Right atrium auricular region (tissue), 2 donors: Measurements from ENCODE around the gene CCNY. TPM values are rescaled to one million over a fixed set of nuclear protein-coding genes. Genes with fewer than 3 reads are reported as not detected.

Source experiments
- DNase-seq: peaks from one replicate; pipeline ENCODE4 v3.0.0-alpha.2; 2019; ENCODE audit warnings: low spot score
- H3K27ac ChIP-seq, 2 donors: fragments of 200-600 bp; sonication (generic); 1 replicate in 1 of 2; 2 replicates in 1 of 2; pipeline ENCODE4 v1.5.1; 2016 to 2019
- H3K27me3 ChIP-seq, 2 donors: fragments of 200-600 bp; sonication (generic); one replicate each; pipeline versions ENCODE4 v1.5.1 to v1.6.0; 2017 to 2019
- H3K36me3 ChIP-seq: fragments of 200-600 bp; sonication (generic); one replicate; pipeline ENCODE4 v1.5.1; 2016
- H3K4me1 ChIP-seq, 2 donors: fragments of 200-600 bp; sonication (generic); one replicate each; pipeline versions ENCODE4 v1.5.1 to v1.6.0; 2017 to 2019
- H3K4me3 ChIP-seq, 2 donors: fragments of 200-600 bp; sonication (generic); 1 replicate in 1 of 2; 2 replicates in 1 of 2; pipeline ENCODE4 v1.5.1; 2017 to 2019; ENCODE audit warnings: mild to moderate bottlenecking in 1 of 2, moderate library complexity in 1 of 2
- H3K9me3 ChIP-seq, 2 donors: fragments of 200-600 bp; sonication (generic); one replicate each; pipeline ENCODE4 v1.5.1; 2019
- CTCF ChIP-seq, 2 donors: fragments of 200-600 bp; sonication (generic); IDR thresholded peaks; one replicate each; pipeline ENCODE4 v1.5.1; 2019; ENCODE audit warnings: antibody characterized with exemption in 2 of 2
- total RNA-seq, 2 donors: library from RNA; depleted of rRNA; stranded (reverse); fragments of >200 nt; gene quantifications; one replicate each; pipeline ENCODE4 v1.1.0, GENCODE V29; 2016

The CCNY gene
- total RNA-seq, 2 donors from 2014 or later: 35.6 to 58.1 TPM

- H3K27ac ChIP-seq: peak overlapping the region; percentile 76 to 84
- no peaks in the 10 kb centered on the region for H3K27me3 ChIP-seq
- H3K36me3 ChIP-seq: no peaks in the 10 kb centered on the region
- peaks cover 0 to 73% of the 10 kb centered on the region in 2 donors for H3K4me1 ChIP-seq
- TF ChIP-seq CTCF (IDR thresholded peaks at IDR 0.05): no peak
- DNase-seq: peak; percentile 76
- H3K9me3 ChIP-seq: no peaks in the 10 kb centered on the region
- no peak overlapping the region for H3K4me3 ChIP-seq
Observed at GRCh38 chr10:35372329-35372728, 36.0 kb downstream of the CCNY start.

DNA sequence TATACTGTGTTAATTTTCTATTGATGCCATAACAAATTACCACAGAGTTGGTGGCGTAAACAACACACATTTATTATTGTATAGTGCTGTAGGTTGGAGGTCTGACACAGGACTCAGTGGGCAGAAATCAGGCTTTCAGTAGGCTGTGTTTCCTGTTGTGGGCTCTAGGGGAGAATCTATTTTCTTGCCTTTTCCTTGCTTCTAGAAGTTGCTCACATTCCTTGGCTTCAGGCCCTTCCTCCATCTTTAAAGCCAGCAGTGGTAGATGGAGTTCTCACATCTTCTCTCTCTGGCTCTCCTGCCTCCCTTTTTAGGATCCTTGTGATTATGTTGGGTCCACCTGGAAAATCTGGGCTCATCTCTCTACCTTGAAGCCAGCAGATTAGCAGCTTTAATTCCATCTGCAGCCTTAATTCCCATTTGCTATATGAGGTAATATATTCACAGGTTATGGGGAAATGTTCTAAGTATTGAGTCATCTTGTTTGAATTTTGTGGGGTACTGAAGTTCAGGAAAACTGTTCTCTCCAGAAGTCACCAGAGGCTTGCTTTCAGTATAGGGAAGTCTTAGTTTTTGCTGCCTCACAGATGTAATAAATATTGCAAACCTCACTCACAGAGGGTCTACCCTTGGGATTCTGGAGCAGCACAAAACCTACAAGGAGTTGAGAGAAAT is 38.9 kb downstream of the CCNY start:
- no peak for TF ChIP-seq CTCF (IDR thresholded peaks at IDR 0.05)
- peaks cover 0 to 69% of the 10 kb centered on the region in 2 donors for H3K4me1 ChIP-seq
- DNase-seq: no peak
- no peak overlapping the region for H3K4me3 ChIP-seq
- no peak overlapping the region for H3K27ac ChIP-seq
- no peaks in the 10 kb centered on the region for H3K27me3 ChIP-seq
- no peaks in the 10 kb centered on the region for H3K9me3 ChIP-seq
- no peaks in the 10 kb centered on the region for H3K36me3 ChIP-seq

GRCh38 chr10:35377050-35377728 is 40.9 kb downstream of the CCNY start:
- DNase-seq: no peak
- peaks cover 0 to 66% of the 10 kb centered on the region in 2 donors for H3K4me1 ChIP-seq
- no peaks in the 10 kb centered on the region for H3K36me3 ChIP-seq
- TF ChIP-seq CTCF (IDR thresholded peaks at IDR 0.05): no peak
- H3K4me3 ChIP-seq: no peak overlapping the region
- H3K9me3 ChIP-seq: no peaks in the 10 kb centered on the region
- no peak overlapping the region for H3K27ac ChIP-seq
- no peaks in the 10 kb centered on the region for H3K27me3 ChIP-seq

GRCh38 chr10:35378541-35379210 is 42.4 kb downstream of the CCNY start:
- no peak for TF ChIP-seq CTCF (IDR thresholded peaks at IDR 0.05)
- Histone ChIP-seq H3K4me3 (no peak overlapping the region), H3K4me1 (peaks cover 0 to 66% of the 10 kb centered on the region in 2 donors), H3K27me3 (no peaks in the 10 kb centered on the region), H3K27ac (peak overlapping the region; percentile 70 to 82), H3K9me3 (no peaks in the 10 kb centered on the region), H3K36me3 (no peaks in the 10 kb centered on the region)
- no peak for DNase-seq

- no peak for DNase-seq
- Histone ChIP-seq H3K27me3 (no peaks in the 10 kb centered on the region), H3K9me3 (no peaks in the 10 kb centered on the region), H3K36me3 (no peaks in the 10 kb centered on the region), H3K4me1 (peaks cover 0 to 66% of the 10 kb centered on the region in 2 donors), H3K4me3 (no peak overlapping the region), H3K27ac (peak overlapping the region; percentile 70 to 82)
- peak in 1 of 2 donors; percentile 26 for TF ChIP-seq CTCF (IDR thresholded peaks at IDR 0.05)
Observed at GRCh38 chr10:35379226-35380137, 43.2 kb downstream of the CCNY start.
